GM15510 (cell line): ENCODE data around the gene KLF13.

Experiments
- POLR2A ChIP-seq: IDR thresholded peaks from 3 replicates; pipeline ENCODE4 v1.6.1; 2011; ENCODE audit warnings: borderline replicate concordance; ENCODE audit not compliant: insufficient read length; ENCODE audit errors: extremely low read depth

Gene KLF13

GRCh38 chr15:31352911-31353811 lies 26.5 kb downstream of the KLF13 start:
- TF ChIP-seq POLR2A = peak; percentile 28

GRCh38 chr15:31353931-31354330 lies 27.3 kb downstream of the KLF13 start:
- no peak for TF ChIP-seq POLR2A

GRCh38 chr15:31357148-31357547 lies 30.5 kb downstream of the KLF13 start:
- no peak for TF ChIP-seq POLR2A

GRCh38 chr15:31358163-31358562 lies 31.5 kb downstream of the KLF13 start:
- TF ChIP-seq POLR2A = no peak

GRCh38 chr15:31358957-31359701 lies 32.5 kb downstream of the KLF13 start:
- no peak for TF ChIP-seq POLR2A

GRCh38 chr15:31359702-31360111 lies 33.1 kb downstream of the KLF13 start:
- no peak for TF ChIP-seq POLR2A

GRCh38 chr15:31360158-31360561 lies 33.5 kb downstream of the KLF13 start:
- TF ChIP-seq POLR2A = no peak

GRCh38 chr15:31360843-31361763 lies 34.5 kb downstream of the KLF13 start:
- TF ChIP-seq POLR2A = peak; percentile 30

GRCh38 chr15:31361764-31362515 lies 35.3 kb downstream of the KLF13 start:
- TF ChIP-seq POLR2A = no peak

- no peak for TF ChIP-seq POLR2A
Measured at GRCh38 chr15:31362886-31363285, 36.3 kb downstream of the KLF13 start.

- TF ChIP-seq POLR2A = no peak
Measured at GRCh38 chr15:31364301-31365031, 37.8 kb downstream of the KLF13 start.

GRCh38 chr15:31365032-31365654 lies 38.5 kb downstream of the KLF13 start:
- no peak for TF ChIP-seq POLR2A

- no peak for TF ChIP-seq POLR2A
Measured at GRCh38 chr15:31365655-31366127, 39.1 kb downstream of the KLF13 start.
